AML-193 (cell line): ENCODE measurements around the gene NCCRP1.

ENCODE experiments used
- DNase-seq, 2 experiments: peaks; one replicate each; lab custom pipeline; 2025; lab: John Stamatoyannopoulos, UW

NCCRP1 gene, protein sequence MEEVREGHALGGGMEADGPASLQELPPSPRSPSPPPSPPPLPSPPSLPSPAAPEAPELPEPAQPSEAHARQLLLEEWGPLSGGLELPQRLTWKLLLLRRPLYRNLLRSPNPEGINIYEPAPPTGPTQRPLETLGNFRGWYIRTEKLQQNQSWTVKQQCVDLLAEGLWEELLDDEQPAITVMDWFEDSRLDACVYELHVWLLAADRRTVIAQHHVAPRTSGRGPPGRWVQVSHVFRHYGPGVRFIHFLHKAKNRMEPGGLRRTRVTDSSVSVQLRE

GRCh38 chr19:39196860-39197562, at the start of gene NCCRP1:
Gene NCCRP1, plus strand, starts transcription at chr19:39196964. Its CDS starts 19 bp downstream, at chr19:39196983.
- DNase-seq = no peak

GRCh38 chr19:39147480-39147879, 49.3 kb upstream of the NCCRP1 start:
- DNase-seq = no peak

DNA sequence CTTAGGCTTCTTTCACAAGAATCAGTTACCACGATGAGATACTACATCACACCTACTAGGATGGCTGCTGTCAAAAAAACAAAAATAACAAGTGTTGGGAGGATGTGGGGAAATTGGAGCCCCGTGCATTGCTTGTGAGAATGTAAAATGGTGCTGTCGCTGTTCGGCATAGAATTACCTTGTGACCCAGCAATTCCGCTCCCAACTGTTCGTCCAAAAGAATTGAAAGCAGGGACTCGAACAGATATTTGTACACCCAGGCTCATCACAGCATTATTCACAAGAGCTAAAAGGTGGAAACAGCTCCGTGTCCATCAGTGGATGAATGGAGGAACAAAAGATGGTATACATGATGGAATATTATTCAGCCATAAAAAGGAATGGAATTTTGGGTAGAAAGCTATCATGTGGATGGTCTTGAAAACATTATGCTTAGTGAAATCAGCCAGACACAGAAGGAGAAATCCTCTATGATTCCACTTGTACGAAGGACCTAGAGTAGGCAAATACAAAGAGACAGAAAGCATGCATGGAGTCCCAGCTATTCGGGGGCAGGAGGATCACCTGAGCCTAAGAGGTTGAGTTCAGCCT, 47.7 kb upstream of the NCCRP1 start:
- no peak for DNase-seq

- no peak for DNase-seq
Observed at GRCh38 chr19:39150235-39150634, 46.5 kb upstream of the NCCRP1 start.

DNA sequence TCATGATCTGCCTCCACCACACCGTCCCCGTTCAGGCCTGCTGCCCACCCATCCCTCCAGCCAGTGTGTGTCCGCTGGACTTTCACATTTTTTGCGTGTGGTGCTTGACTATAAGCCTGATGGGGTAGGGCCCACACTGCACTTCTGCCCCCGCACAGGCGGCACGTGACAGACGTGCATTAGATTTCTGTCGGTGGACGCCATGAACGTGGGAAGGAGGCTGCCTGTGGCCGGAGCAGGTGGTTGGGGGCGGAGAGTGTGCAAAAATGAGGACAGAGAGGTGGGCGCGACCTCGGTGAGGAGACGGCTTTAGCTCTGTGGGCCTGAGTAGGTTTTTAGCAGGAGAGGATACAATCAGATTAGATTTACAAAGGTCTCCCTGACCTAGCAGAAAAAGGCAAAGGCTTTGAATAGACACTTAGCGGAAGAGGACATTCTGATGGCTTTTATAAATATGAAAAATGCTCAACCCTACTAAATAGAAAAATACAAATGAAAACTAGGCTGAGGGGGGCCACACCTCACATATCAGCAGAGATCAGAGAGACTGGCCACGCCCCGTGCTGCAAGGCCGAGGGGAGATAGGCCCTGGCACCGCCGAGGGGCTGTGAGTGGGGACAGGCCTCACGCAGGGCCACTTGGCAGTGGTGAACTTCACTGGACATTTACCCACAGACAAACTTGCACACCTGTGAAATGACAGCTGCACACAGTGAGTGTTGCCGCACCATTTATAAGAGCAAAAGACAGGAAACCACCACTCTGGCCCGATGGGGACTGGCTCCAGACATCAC, 45.8 kb upstream of the NCCRP1 start:
- DNase-seq = no peak

DNA sequence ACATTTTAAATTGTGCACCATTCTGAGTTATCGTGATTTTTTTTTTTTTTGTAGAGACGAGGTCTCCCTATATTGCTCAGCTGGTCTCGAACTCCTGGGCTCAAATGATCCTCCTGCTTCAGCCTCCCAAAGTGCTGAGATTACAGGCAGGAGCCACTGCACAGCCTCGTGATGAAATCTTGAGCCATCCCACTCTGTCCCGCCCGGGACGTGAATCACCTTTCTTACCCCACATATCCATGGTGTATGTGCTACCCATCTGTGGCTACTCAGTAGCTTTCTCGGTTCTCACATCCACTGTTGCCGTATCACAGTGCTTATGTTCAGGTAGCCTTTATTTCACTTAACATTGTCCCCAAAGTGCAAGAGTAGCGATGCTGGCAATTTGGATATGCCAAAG, 44.7 kb upstream of the NCCRP1 start:
- no peak for DNase-seq

DNA sequence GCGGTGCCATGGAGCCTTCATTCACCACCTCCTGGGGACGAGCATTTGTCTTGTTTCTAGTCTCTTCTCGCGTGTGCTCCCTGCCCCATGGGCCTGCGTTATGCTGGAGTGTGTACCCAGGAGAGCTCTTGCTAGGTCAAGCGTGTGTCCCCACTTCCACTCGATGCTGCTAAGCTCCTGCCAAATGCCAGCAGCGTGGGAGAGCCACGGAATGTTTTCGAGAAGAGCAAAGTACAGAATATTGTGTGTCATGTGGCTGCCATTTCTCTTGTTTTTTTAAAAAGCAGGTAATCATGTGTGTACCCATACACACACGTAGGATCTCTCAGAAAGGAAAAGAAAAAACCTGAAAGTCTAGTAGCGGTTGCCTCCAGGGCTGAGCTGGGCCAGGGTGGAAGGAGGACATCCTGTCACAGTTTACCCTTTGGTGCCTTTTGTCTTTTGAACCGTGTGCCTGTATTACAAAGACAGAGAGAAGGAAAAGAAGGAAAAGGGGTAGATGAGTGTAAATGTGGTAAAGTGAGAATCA, 42.6 kb upstream of the NCCRP1 start:
- no peak for DNase-seq

DNA sequence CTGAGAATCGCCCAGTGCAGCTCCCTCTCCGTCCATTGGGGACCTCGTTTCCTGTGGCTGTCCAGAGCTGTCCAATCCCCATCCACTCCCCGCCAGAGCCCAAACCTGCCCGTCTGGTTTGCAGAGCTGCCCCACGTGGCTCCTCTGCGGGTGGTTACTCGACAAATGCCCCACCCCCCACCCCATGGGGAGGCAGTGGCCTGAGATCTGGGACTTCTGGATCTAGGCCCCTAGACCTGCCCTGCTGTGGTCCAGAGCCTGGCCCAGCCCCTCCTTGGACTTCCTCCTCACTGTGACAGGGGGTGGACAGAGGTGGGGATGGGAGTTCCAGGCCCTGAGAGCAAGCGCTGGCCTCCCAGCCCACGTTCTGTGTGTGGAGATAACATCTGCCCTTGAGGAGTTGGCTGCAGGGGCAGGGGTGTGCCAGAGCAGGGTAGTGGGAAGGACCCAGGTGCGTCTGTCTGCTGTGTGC, 42.1 kb upstream of the NCCRP1 start:
- no peak for DNase-seq

- DNase-seq = no peak
Observed at GRCh38 chr19:39155114-39155700, 41.6 kb upstream of the NCCRP1 start.

DNA sequence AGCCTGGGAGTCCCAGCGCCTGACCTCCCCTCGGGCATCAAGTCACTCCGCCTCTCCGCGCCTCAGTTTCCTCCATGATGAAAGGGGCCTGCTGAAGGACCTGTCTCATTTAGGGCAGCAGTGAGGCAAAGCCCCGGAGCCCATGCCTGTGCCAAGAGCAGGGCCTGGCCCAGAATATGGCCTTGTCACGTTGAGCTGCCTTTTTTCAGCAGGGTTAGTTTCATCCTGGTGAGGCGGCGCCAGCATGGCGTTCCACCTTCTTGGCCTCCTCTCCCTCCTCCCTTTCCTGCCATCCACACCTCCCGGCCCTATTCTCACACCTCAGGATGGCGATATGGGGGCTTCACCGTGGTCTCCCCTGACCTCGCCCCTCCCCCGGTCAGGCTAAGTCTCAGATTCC, 41.0 kb upstream of the NCCRP1 start:
- no peak for DNase-seq

GRCh38 chr19:39156326-39157230, 40.2 kb upstream of the NCCRP1 start:
- DNase-seq = no peak

DNA sequence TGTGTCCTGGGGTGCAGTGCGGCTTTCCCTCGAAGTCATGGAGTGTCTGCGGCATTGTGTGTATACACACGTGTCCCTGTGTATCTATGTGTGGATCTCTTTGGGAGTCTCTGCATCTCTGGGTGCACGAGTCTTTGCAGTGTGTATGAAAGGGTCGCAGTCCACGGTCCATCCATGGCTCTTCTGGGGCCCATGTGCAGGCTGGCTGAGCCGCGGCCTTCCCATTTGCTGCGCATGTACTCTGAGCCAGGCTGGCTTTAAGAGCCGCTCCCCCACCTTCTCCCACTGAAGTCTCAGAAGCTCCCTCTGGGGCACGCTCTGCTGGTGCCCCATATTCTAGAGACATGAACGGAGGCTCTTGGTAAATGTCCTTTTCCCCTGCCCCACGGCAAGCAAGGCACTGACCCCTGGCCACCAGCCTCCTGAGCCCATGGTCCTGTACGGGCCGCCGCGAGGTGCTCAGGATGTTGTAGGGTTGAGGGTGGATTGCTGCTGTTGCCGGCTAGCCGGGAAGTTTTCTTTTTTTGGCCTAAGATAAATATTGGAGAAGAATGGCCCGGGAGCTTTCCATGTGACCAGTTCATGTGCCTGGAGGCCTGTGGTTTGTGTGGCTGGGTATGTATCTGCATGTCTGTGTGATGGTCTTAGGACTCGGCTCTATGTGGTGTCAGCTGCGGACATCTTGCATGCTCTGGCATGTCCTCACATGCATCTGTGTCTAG, 39.3 kb upstream of the NCCRP1 start:
- DNase-seq = no peak

DNA sequence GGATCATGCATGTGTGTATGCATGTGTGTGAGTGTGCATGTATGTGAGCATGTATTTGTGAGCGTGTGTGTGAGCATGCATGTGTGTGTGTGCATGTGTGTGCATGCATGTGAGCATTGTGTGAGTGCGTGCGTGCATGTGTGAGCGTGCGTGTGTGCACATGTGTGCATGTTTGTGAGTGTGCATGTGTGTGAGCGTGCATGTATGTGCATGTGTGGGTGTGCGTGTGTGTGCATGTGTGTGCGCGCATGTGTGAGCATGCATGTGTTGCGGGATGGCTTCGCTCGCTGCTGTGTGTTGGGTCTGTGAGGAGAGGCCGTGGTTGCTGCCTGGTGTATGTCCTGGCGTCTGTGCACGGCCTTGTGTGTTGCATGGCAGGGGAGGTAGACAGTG, 38.8 kb upstream of the NCCRP1 start:
- no peak for DNase-seq

DNA sequence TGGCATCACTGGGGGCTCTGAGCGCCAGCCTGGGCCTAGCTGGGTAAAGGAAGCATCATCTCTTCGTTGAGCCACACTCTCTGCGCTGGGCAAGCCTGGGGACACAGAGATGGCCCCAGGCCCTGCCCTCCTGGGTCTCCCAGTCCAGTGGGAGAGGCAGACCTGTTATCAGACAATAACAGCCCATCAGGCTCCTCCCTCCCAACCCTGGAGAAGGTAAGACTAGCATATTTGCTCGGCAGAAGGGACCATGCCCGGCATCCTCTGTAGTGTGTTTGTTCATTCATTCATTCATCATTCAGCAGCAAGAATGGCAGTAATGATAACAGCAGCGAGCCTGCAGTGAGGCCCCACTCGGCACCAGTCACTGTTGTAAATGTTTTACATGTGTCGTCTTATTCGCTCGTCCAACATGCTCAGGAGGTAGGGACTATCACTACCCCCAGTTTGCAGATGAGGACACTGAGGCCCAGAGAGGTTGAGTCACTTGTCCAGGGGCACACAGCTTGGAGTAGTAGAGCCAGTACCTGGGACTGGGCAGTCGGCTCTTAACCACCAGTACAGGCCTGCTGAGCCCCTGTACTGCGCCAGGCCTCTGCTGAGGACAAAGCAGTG, 38.0 kb upstream of the NCCRP1 start:
- DNase-seq = no peak

DNA sequence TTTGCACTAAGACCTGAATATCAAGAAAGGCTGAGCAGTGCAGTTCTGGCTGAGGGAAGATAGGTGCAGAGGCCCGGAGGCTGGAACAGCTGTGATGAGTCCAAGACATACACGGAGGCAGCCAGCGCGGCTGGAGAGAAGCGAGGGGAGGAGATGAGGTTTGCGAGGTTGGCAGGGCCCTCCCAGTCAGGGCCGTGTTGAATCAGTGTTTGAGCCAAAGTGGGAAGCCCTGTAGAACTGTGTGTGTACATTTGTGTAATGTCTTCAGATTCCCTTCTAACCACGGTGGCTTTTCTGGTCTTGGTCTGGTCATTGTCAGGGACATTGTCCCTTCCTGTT, 36.3 kb upstream of the NCCRP1 start:
- no peak for DNase-seq

DNA sequence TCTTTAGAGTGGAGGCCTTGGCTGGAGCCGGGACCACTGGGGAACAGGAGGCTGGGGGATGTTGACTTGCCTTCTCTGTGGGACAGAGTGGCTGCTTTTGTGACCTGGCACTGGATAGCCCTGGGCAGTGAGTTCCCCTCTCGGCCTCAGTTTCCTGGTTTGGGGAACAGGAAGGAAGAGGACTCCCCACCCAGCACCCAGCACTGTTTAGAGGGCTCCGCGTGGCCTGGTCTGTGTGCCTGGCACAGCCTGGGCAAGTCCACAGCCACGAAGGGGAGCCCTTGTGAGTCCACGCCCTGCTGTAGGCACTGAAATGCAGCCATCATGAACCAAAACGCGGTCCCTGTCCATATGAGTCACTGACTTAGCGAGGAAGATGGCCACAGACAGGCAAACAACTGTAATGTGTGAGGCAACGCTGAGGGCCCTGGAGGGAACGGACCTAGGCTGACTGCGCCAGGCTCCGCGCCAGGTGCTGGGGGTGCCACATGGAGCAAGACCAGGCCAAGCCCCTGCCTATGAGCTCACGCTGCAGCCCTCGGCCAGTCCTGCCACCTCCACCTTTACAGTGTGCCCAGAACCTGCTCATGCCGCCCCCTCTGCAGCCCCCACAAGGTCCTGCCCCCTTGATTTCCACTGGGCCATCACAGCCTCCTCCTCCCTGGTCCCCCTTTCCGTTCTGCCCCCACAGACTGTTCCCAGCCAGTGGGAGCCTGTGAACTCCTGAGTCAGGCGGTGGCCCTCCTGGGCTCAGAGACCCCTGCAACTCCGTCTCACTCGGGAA, 35.7 kb upstream of the NCCRP1 start:
- no peak for DNase-seq

GRCh38 chr19:39162441-39163043, 34.2 kb upstream of the NCCRP1 start:
- no peak for DNase-seq

DNA sequence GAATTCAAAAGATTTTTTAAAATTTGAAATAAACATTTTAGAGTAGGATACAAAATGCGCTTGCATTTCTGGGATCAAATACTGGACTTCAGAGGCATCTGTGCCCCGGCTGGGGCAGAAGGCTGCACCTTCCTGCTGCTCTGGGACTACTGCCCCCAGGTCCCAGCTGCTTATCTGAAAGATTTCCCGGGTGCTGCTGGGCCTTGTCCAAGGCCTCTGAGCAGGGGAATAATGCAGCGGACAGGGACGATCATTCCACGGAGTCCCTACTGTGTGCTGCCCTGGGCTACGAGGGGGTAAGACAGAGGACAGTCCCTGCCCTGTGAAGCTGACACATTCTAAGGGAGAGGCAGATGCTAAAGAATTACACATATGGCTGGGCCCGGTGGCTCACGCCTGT, 33.1 kb upstream of the NCCRP1 start:
- no peak for DNase-seq

DNA sequence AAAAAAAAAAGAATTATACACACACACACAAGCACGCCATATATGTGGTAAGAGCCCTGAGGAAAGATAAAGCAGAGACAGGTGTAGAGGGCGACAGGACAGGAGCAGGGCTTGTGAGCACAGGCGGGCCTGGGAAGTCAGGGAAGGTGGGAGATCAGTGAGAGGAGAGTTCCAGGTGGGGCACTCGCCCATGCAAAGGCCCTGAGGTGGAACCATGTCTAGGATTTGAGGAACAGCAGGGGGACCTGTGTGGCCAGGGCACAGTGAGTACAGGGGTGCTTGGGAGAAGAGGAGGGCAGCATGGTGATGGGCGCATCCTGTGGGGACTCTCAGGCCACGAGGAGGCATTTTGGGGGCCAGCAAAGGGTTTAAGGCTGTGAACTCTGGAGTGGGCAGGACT, 32.5 kb upstream of the NCCRP1 start:
- no peak for DNase-seq
